ENCODE data around the gene ARL16. TPM values are rescaled to one million over a fixed set of nuclear protein-coding genes. Genes with fewer than 3 reads are reported as not detected.

Gene ARL16
- total and polyA plus RNA-seq, 10 donors = 22.5 to 93.5 (median 31.9) TPM

- H3K27ac ChIP-seq = no peak overlapping the region
- H3K9me3 ChIP-seq = no peaks in the 10 kb centered on the region
- no peak overlapping the region for H3K4me3 ChIP-seq
- TF ChIP-seq CTCF (IDR thresholded peaks at IDR 0.05 in 8 of 11, conservative IDR thresholded peaks at IDR 0.05 in 3 of 11) (no peak), POLR2AphosphoS5 (IDR thresholded peaks at IDR 0.05) (no peak), POLR2A (IDR thresholded peaks at IDR 0.05) (no peak)
- intact Hi-C loops (cut with DNase I; ENCODE audit: low total_unique reads) = no loop called here
- peaks cover 8 to 33% (median 16%) of the 10 kb centered on the region in 6 donors for H3K4me1 ChIP-seq
- H3K36me3 ChIP-seq = peaks cover 0 to 43% (median 0%) of the 10 kb centered on the region in 6 donors
- peaks cover 0 to 1% (median 0%) of the 10 kb centered on the region in 7 donors for H3K27me3 ChIP-seq (replicated peaks in 1 of 7)
- 92 to 98% (median 97%) methylated on average over 9 to 25 of the region's 25 CpGs for WGBS, 5 donors
- DNase-seq = no peak
Measured at GRCh38 chr17:81717049-81717765, 33.6 kb upstream of the ARL16 start.

DNA sequence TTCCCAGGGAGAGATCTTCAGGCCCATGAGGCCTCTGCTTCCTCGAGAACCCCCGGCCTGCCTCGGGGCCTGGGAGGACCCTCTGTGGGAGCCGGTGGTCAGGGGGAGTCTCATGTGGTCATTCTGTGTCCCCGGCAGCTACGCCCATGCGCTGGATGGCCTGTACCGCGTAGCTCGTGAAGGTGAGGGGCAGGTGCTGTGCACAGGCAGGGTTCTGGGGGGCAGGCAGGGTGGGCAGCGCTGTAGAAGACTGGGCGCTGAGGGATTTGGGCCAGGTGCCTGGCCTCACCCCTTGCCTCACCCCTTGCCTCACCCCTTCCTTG lies 33.0 kb upstream of the ARL16 start:
- TF ChIP-seq CTCF (IDR thresholded peaks at IDR 0.05 in 8 of 11, conservative IDR thresholded peaks at IDR 0.05 in 3 of 11) (no peak), POLR2AphosphoS5 (IDR thresholded peaks at IDR 0.05) (no peak)
- no peaks in the 10 kb centered on the region for H3K27me3 ChIP-seq (replicated peaks in 1 of 7)
- WGBS, 5 donors = 92 to 96% (median 96%) methylated on average over 12 of the region's 12 CpGs
- H3K36me3 ChIP-seq = peaks cover 0 to 43% (median 0%) of the 10 kb centered on the region in 6 donors
- DNase-seq = no peak
- no peaks in the 10 kb centered on the region for H3K9me3 ChIP-seq
- H3K4me3 ChIP-seq = no peak overlapping the region
- H3K4me1 ChIP-seq = peaks cover 8 to 34% (median 19%) of the 10 kb centered on the region in 6 donors
- intact Hi-C loops (cut with DNase I; ENCODE audit: low total_unique reads) = no loop called here
- H3K27ac ChIP-seq = no peak overlapping the region

GRCh38 chr17:81715872-81716673 lies 32.5 kb upstream of the ARL16 start:
- Histone ChIP-seq H3K4me1 (peaks cover 11 to 40% (median 24%) of the 10 kb centered on the region in 6 donors), H3K27me3 (replicated peaks in 1 of 7) (no peaks in the 10 kb centered on the region), H3K4me3 (no peak overlapping the region), H3K9me3 (no peaks in the 10 kb centered on the region), H3K36me3 (peaks cover 0 to 43% (median 0%) of the 10 kb centered on the region in 6 donors), H3K27ac (no peak overlapping the region)
- no peak for DNase-seq
- TF ChIP-seq POLR2A (IDR thresholded peaks at IDR 0.05) = no peak
- TF ChIP-seq POLR2AphosphoS5 (IDR thresholded peaks at IDR 0.05) = no peak
- no peak for TF ChIP-seq CTCF (IDR thresholded peaks at IDR 0.05 in 8 of 11, conservative IDR thresholded peaks at IDR 0.05 in 3 of 11)
- WGBS, 5 donors = 92 to 98% (median 93%) methylated on average over 20 to 43 of the region's 43 CpGs
- intact Hi-C loops (cut with DNase I; ENCODE audit: low total_unique reads) = no loop called here

All from spleen (tissue), 11 donors.